Stomach (tissue), 9 donors: ENCODE results near the gene KCNC3. TPM values are rescaled to one million over a fixed set of nuclear protein-coding genes. Genes with fewer than 3 reads are reported as not detected.

ENCODE experiments used
- DNase-seq, 2 donors: peaks; one replicate each; pipeline versions ENCODE4 v3.0.0 to v3.0.0-alpha.2; 2013 to 2019
- H3K27ac ChIP-seq, 5 donors: fragments of 200-600 bp in 4 of 5; sonication (generic) in 4 of 5; one replicate each; pipeline ENCODE4 v1.5.1; 2013 to 2019; ENCODE audit warnings: mild to moderate bottlenecking in 1 of 5, moderate library complexity in 1 of 5
- H3K27me3 ChIP-seq, 3 donors: fragments of 200-600 bp; sonication (generic); one replicate each; pipeline ENCODE4 v1.5.1; 2017 to 2019; ENCODE audit warnings: mixed run types in 1 of 3
- H3K36me3 ChIP-seq, 4 donors: fragments of 200-600 bp; sonication (generic); 1 replicate in 3 of 4; 2 replicates in 1 of 4; pipeline ENCODE4 v1.5.1; 2016 to 2019
- H3K4me1 ChIP-seq, 4 donors: fragments of 200-600 bp; sonication (generic); one replicate each; pipeline ENCODE4 v1.5.1; 2016 to 2019
- H3K4me3 ChIP-seq, 4 donors: fragments of 200-600 bp; sonication (generic) in 3 of 4; one replicate each; pipeline ENCODE4 v1.5.1; 2016 to 2019; ENCODE audit warnings: mild to moderate bottlenecking in 1 of 4
- H3K9me3 ChIP-seq, 4 donors: fragments of 200-600 bp; sonication (generic); one replicate each; pipeline ENCODE4 v1.5.1; 2016 to 2019
- EP300 ChIP-seq: sonication (generic); formaldehyde crosslinking; IDR thresholded peaks from one replicate; pipeline ENCODE4 v1.6.1; 2017; ENCODE audit warnings: antibody characterized with exemption
- POLR2A ChIP-seq, 4 donors: fragments of 450-650 bp; IDR thresholded peaks; one replicate each; pipeline ENCODE4 v1.6.1; 2016; ENCODE audit warnings: antibody characterized with exemption in 4 of 4, control low read depth in 2 of 4, mild to moderate bottlenecking in 1 of 4, moderate library complexity in 1 of 4
- POLR2AphosphoS5 ChIP-seq, 3 donors: sonication (generic); formaldehyde crosslinking; IDR thresholded peaks; one replicate each; pipeline ENCODE4 v1.6.1; 2016; ENCODE audit warnings: antibody characterized with exemption in 3 of 3
- WGBS, 5 donors: extraction: QIAGEN DNeasy Blood & Tissue Kit in 3 of 5; methylation state at CpG; one replicate each; pipeline versions ENCODE4 v1.1.5 to v1.1.7; 2013 to 2018; 5-methylcytosine and 5-hydroxymethylcytosine counted together
- intact Hi-C: fragments of 100-400 bp; cut with DNase I; formaldehyde crosslinking; loops from one replicate; pipeline ENCODE4 v1.15.1; 2023; ENCODE audit warnings: low total_unique reads
- polyA plus RNA-seq, 3 donors: library from polyadenylated mRNA; stranded (reverse); fragments of 200-250 nt; gene quantifications; one replicate each; pipeline ENCODE4 v1.2.3, GENCODE V29; 2013
- total RNA-seq, 5 donors: library from RNA; depleted of rRNA; stranded (reverse); fragments of >200 nt; gene quantifications; one replicate each; pipeline versions ENCODE4 v1.1.0 to v1.2.3, GENCODE V29; 2014 to 2016
- TF ChIP-seq, protein P1 (sequence below), 7 experiments: fragments of 450-650 bp in 4 of 7; fragments of 200-600 bp in 3 of 7; sonication (generic) in 3 of 7; IDR thresholded peaks; one replicate each; pipeline ENCODE4 v1.5.1; 2016 to 2019; ENCODE audit warnings: antibody characterized with exemption in 7 of 7, control low read depth in 2 of 7, mild to moderate bottlenecking in 1 of 7
- donor health status: healthy with polysubstance abuse.
- donor health status: Bipolar disorder and iron deficiency.
- donor health status: healthy.

The KCNC3 gene
- total and polyA plus RNA-seq, 8 donors = 0.25 to 2.3 (median 0.41) TPM; not detected in 2

- peaks cover 0 to 11% (median 4%) of the 10 kb centered on the region in 4 donors for H3K4me1 ChIP-seq
- peaks cover 18 to 87% (median 47%) of the 10 kb centered on the region in 3 donors for H3K27me3 ChIP-seq
- H3K9me3 ChIP-seq = no peaks in the 10 kb centered on the region
- intact Hi-C loops = no loop called here
- TF ChIP-seq POLR2AphosphoS5 (IDR thresholded peaks at IDR 0.05) = no peak
- TF ChIP-seq, protein P1, sequence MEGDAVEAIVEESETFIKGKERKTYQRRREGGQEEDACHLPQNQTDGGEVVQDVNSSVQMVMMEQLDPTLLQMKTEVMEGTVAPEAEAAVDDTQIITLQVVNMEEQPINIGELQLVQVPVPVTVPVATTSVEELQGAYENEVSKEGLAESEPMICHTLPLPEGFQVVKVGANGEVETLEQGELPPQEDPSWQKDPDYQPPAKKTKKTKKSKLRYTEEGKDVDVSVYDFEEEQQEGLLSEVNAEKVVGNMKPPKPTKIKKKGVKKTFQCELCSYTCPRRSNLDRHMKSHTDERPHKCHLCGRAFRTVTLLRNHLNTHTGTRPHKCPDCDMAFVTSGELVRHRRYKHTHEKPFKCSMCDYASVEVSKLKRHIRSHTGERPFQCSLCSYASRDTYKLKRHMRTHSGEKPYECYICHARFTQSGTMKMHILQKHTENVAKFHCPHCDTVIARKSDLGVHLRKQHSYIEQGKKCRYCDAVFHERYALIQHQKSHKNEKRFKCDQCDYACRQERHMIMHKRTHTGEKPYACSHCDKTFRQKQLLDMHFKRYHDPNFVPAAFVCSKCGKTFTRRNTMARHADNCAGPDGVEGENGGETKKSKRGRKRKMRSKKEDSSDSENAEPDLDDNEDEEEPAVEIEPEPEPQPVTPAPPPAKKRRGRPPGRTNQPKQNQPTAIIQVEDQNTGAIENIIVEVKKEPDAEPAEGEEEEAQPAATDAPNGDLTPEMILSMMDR (IDR thresholded peaks at IDR 0.05) = no peak
- TF ChIP-seq POLR2A (IDR thresholded peaks at IDR 0.05) = no peak
- no peak for TF ChIP-seq EP300
- H3K27ac ChIP-seq = no peak overlapping the region
- no peak overlapping the region for H3K4me3 ChIP-seq
- H3K36me3 ChIP-seq = no peaks in the 10 kb centered on the region
- 70 to 77% (median 76%) methylated on average over 4 of the region's 4 CpGs for WGBS, 5 donors
- DNase-seq = no peak
Observed at GRCh38 chr19:50317115-50317514, 12.1 kb downstream of the KCNC3 start.

DNA sequence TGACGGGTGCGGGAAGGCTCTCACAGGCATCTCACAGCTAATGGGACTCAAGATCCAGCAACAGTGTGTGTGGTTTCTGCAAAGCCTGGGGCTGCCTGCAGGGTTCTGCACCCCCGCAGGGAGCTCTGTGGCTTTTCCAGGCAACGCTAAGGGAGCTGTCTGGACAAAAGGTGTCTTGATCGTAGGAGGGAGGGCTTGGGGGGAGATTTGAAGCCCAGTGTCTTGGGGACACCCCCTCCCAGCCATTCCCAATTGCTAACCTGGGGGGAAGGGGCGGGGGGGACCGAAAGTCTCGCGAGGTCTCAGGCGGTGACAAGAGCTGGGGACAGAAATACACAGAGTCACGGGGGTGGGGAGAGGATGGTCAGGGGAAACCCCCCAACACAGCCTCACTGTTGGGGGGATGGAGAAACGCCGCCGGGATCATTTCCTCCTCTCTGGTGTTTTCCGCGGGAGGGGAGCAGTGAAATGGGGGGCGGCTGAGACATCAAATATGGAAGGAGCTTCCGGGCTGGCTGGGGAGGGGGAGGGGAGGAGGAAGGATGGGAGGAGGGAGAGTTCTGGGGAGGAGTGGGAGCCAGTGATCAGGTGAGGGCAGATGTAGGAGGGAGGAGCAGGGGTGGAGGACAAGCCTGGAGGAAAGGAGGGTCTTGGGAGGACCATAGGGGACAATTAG, 13.3 kb downstream of the KCNC3 start:
- H3K4me3 ChIP-seq = peak overlapping the region in 1 of 4 donors; percentile 5
- H3K36me3 ChIP-seq = no peaks in the 10 kb centered on the region
- DNase-seq = peak in 1 of 2 donors; percentile 46
- intact Hi-C loops = no loop called here
- TF ChIP-seq, protein P1 (IDR thresholded peaks at IDR 0.05) = no peak
- TF ChIP-seq POLR2AphosphoS5 (IDR thresholded peaks at IDR 0.05) (no peak), POLR2A (IDR thresholded peaks at IDR 0.05) (no peak), EP300 (no peak)
- WGBS, 5 donors = 2 to 5% (median 4%) methylated on average over 17 to 18 of the region's 18 CpGs
- H3K9me3 ChIP-seq = no peaks in the 10 kb centered on the region
- H3K27me3 ChIP-seq = peaks cover 18 to 97% (median 59%) of the 10 kb centered on the region in 3 donors
- peaks cover 0 to 15% (median 5%) of the 10 kb centered on the region in 4 donors for H3K4me1 ChIP-seq
- no peak overlapping the region for H3K27ac ChIP-seq

GRCh38 chr19:50314724-50315708, 14.2 kb downstream of the KCNC3 start:
- H3K27me3 ChIP-seq = peaks cover 18 to 97% (median 68%) of the 10 kb centered on the region in 3 donors
- 2 to 4% (median 3%) methylated on average over 34 to 40 of the region's 40 CpGs for WGBS, 5 donors
- DNase-seq = no peak

More at GRCh38 chr19:50314724-50315708, 14.2 kb downstream of the KCNC3 start:
- intact Hi-C loops = no loop called here
- Histone ChIP-seq H3K9me3 (no peaks in the 10 kb centered on the region), H3K36me3 (peaks cover 0 to 3% (median under 1%) of the 10 kb centered on the region in 4 donors), H3K27ac (no peak overlapping the region), H3K4me1 (peaks cover 0 to 15% (median 5%) of the 10 kb centered on the region in 4 donors), H3K4me3 (no peak overlapping the region)
- TF ChIP-seq POLR2AphosphoS5 (IDR thresholded peaks at IDR 0.05) (no peak), POLR2A (IDR thresholded peaks at IDR 0.05) (no peak), EP300 (no peak)
- TF ChIP-seq, protein P1 (IDR thresholded peaks at IDR 0.05) = no peak
